Natural killer cell (primary cell): Measurements from ENCODE around the gene CTIF. TPM values are rescaled to one million over a fixed set of nuclear protein-coding genes. Genes with fewer than 3 reads are reported as not detected.

ENCODE experiments used
- ATAC-seq, 3 donors: fragments of 150-1000 bp in 2 of 3; fragments of 200-7000 bp in 1 of 3; cut with Tn5 transposase; 1 replicate in 1 of 3; 2 replicates in 2 of 3; pipeline ENCODE4 v1.10.0; 2021; ENCODE audit warnings: mild to moderate bottlenecking in 2 of 3, moderate library complexity in 2 of 3
- DNase-seq, 2 donors: peaks; one replicate each; pipeline versions ENCODE4 v3.0.0 to v3.0.0-alpha.2; 2013 to 2021; ENCODE audit warnings: mixed read lengths in 1 of 2
- H3K27ac ChIP-seq: one replicate; pipeline ENCODE4 v1.5.1; 2013; ENCODE audit warnings: mild to moderate bottlenecking, low read length
- H3K27me3 ChIP-seq: one replicate; pipeline ENCODE4 v1.6.1; 2013; ENCODE audit warnings: low read length; ENCODE audit not compliant: control insufficient read depth, insufficient read depth
- H3K36me3 ChIP-seq: one replicate; pipeline ENCODE4 v1.6.1; 2013; ENCODE audit warnings: low read length; ENCODE audit not compliant: control insufficient read depth, insufficient read depth
- H3K4me1 ChIP-seq: one replicate; pipeline ENCODE4 v1.6.1; 2013; ENCODE audit warnings: low read length; ENCODE audit not compliant: control insufficient read depth, insufficient read depth
- H3K4me3 ChIP-seq: one replicate; pipeline ENCODE4 v1.5.1; 2013; ENCODE audit warnings: low read length
- H3K9me3 ChIP-seq: one replicate; pipeline ENCODE4 v1.6.1; 2013; ENCODE audit warnings: low read length; ENCODE audit not compliant: control insufficient read depth, insufficient read depth
- H3K27ac Mint-ChIP-seq, 2 donors: one replicate each; pipeline ENCODE4 v1.8.0; 2022; ENCODE audit warnings: mild to moderate bottlenecking in 2 of 2, mixed read lengths in 2 of 2, moderate library complexity in 1 of 2
- H3K27me3 Mint-ChIP-seq, 2 donors: one replicate each; pipeline ENCODE4 v1.8.0; 2022; ENCODE audit warnings: low read depth in 2 of 2, mixed read lengths in 2 of 2
- H3K36me3 Mint-ChIP-seq: one replicate; pipeline ENCODE4 v1.8.0; 2022; ENCODE audit warnings: mixed read lengths
- H3K4me1 Mint-ChIP-seq, 2 donors: one replicate each; pipeline ENCODE4 v1.8.0; 2022; ENCODE audit warnings: mixed read lengths in 2 of 2
- H3K4me3 Mint-ChIP-seq: one replicate; pipeline ENCODE4 v1.8.0; 2022; ENCODE audit warnings: mild to moderate bottlenecking, moderate library complexity, mixed read lengths
- H3K9me3 Mint-ChIP-seq, 2 donors: one replicate each; pipeline ENCODE4 v1.8.0; 2022; ENCODE audit warnings: mixed read lengths in 2 of 2
- CTCF ChIP-seq: fragments of 200-600 bp; IDR thresholded peaks from one replicate; pipeline ENCODE4 v1.8.0; 2022; ENCODE audit warnings: antibody characterized with exemption
- WGBS: methylation state at CpG from one replicate; pipeline ENCODE4 v1.1.7; 2013; ENCODE audit warnings: missing lambda C conversion rate; ENCODE audit not compliant: insufficient coverage; 5-methylcytosine and 5-hydroxymethylcytosine counted together
- intact Hi-C: fragments of 100-400 bp; cut with micrococcal nuclease; formaldehyde crosslinking; loops from one replicate; pipeline ENCODE4 v1.14.2; 2022
- total RNA-seq, 4 donors: library from RNA; stranded (reverse); fragments of 120-200 nt in 1 of 4; gene quantifications; one replicate each; pipeline versions ENCODE4 v1.2.3 to v1.2.4, GENCODE V29; 2013 to 2022

Gene CTIF
- total RNA-seq, 3 donors from 2014 or later (not counting 1 experiment from before 2014, with no cell fraction given): 6.9 to 10.2 (median 8.2) TPM

GRCh38 chr18:48541747-48542400 lies 3.0 kb downstream of the CTIF start:
- Mint-ChIP-seq H3K4me3 (peak overlapping the region; percentile 90), H3K9me3 (no peaks in the 10 kb centered on the region), H3K27ac (peak overlapping the region in 1 of 2 donors; percentile 63), H3K36me3 (no peaks in the 10 kb centered on the region), H3K4me1 (peaks cover 4 to 24% of the 10 kb centered on the region in 2 donors), H3K27me3 (peaks cover 8 to 15% of the 10 kb centered on the region in 2 donors)
- TF ChIP-seq CTCF: no peak
- no peak for DNase-seq
- 100% methylated on average over 2 of the region's 4 CpGs for WGBS
- intact Hi-C loops: no loop called here
- Histone ChIP-seq H3K4me1 (peaks cover 18% of the 10 kb centered on the region), H3K36me3 (no peaks in the 10 kb centered on the region), H3K4me3 (no peak overlapping the region), H3K27ac (no peak overlapping the region), H3K9me3 (no peaks in the 10 kb centered on the region), H3K27me3 (no peaks in the 10 kb centered on the region)
- ATAC-seq: no peak

GRCh38 chr18:48542513-48543181 lies 3.8 kb downstream of the CTIF start:
- no peaks in the 10 kb centered on the region for H3K27me3 ChIP-seq
- Mint-ChIP-seq H3K27ac (no peak overlapping the region), H3K4me3 (no peak overlapping the region), H3K36me3 (no peaks in the 10 kb centered on the region), H3K27me3 (peaks cover 8 to 15% of the 10 kb centered on the region in 2 donors), H3K9me3 (no peaks in the 10 kb centered on the region), H3K4me1 (peaks cover 4 to 24% of the 10 kb centered on the region in 2 donors)
- intact Hi-C loops: no loop called here
- ATAC-seq (no peak), DNase-seq (no peak)
- no peaks in the 10 kb centered on the region for H3K36me3 ChIP-seq
- no peak overlapping the region for H3K4me3 ChIP-seq
- no peak overlapping the region for H3K27ac ChIP-seq
- no peaks in the 10 kb centered on the region for H3K9me3 ChIP-seq
- WGBS: 90% methylated on average over 7 of the region's 7 CpGs
- H3K4me1 ChIP-seq: peaks cover 18% of the 10 kb centered on the region
- no peak for TF ChIP-seq CTCF

GRCh38 chr18:48543228-48543627 lies 4.4 kb downstream of the CTIF start:
- DNase-seq (peak in 1 of 2 donors; percentile 10), ATAC-seq (no peak)
- Histone ChIP-seq H3K27me3 (no peaks in the 10 kb centered on the region), H3K27ac (no peak overlapping the region), H3K4me1 (peaks cover 18% of the 10 kb centered on the region), H3K9me3 (no peaks in the 10 kb centered on the region), H3K36me3 (no peaks in the 10 kb centered on the region), H3K4me3 (no peak overlapping the region)
- TF ChIP-seq CTCF: no peak
- Mint-ChIP-seq H3K27me3 (peaks cover 8 to 15% of the 10 kb centered on the region in 2 donors), H3K4me3 (no peak overlapping the region), H3K4me1 (peaks cover 4 to 24% of the 10 kb centered on the region in 2 donors), H3K9me3 (no peaks in the 10 kb centered on the region), H3K36me3 (no peaks in the 10 kb centered on the region), H3K27ac (no peak overlapping the region)
- WGBS: 50% methylated on average over 8 of the region's 8 CpGs
- intact Hi-C loops: no loop called here
